Spleen (tissue), 11 donors: ENCODE data around the gene TMEM204. TPM values are rescaled to one million over a fixed set of nuclear protein-coding genes. Genes with fewer than 3 reads are reported as not detected.

Experiments
- DNase-seq: peaks from one replicate; pipeline ENCODE4 v3.0.0-alpha.2; 2020
- H3K27ac ChIP-seq, 8 donors: fragments of 200-600 bp; sonication (generic) in 7 of 8; 1 replicate in 4 of 8; 2 replicates in 4 of 8; pipeline versions ENCODE4 v1.5.0 to v1.8.0; 2016 to 2021; ENCODE audit warnings: inconsistent platforms in 4 of 8, mild to moderate bottlenecking in 4 of 8, moderate library complexity in 1 of 8
- H3K27me3 ChIP-seq, 7 donors: fragments of 200-600 bp; sonication (generic) in 6 of 7; replicated peaks in 1 of 7; 1 replicate in 4 of 7; 2 replicates in 3 of 7; pipeline versions ENCODE4 v1.5.0 to v1.8.0; 2016 to 2021; ENCODE audit warnings: inconsistent platforms in 3 of 7, mild to moderate bottlenecking in 1 of 7
- H3K36me3 ChIP-seq, 6 donors: fragments of 200-600 bp; sonication (generic) in 5 of 6; 1 replicate in 4 of 6; 2 replicates in 2 of 6; pipeline versions ENCODE4 v1.5.0 to v1.8.0; 2016 to 2021; ENCODE audit warnings: inconsistent platforms in 2 of 6
- H3K4me1 ChIP-seq, 6 donors: fragments of 200-600 bp; sonication (generic) in 5 of 6; 1 replicate in 3 of 6; 2 replicates in 3 of 6; pipeline versions ENCODE4 v1.5.0 to v1.8.0; 2016 to 2021; ENCODE audit warnings: inconsistent platforms in 3 of 6
- H3K4me3 ChIP-seq, 8 donors: fragments of 200-600 bp; sonication (generic) in 7 of 8; 1 replicate in 4 of 8; 2 replicates in 4 of 8; pipeline versions ENCODE4 v1.5.0 to v1.8.0; 2016 to 2021; ENCODE audit warnings: inconsistent platforms in 4 of 8, mild to moderate bottlenecking in 4 of 8, moderate library complexity in 2 of 8
- H3K9me3 ChIP-seq, 8 donors: fragments of 200-600 bp; sonication (generic) in 7 of 8; 1 replicate in 4 of 8; 2 replicates in 4 of 8; pipeline versions ENCODE4 v1.5.0 to v1.8.0; 2016 to 2021; ENCODE audit warnings: inconsistent platforms in 4 of 8
- POLR2A ChIP-seq, 3 donors: fragments of 450-650 bp; IDR thresholded peaks; one replicate each; pipeline ENCODE4 v1.5.1; 2017; ENCODE audit warnings: antibody characterized with exemption in 3 of 3, mild to moderate bottlenecking in 1 of 3
- POLR2AphosphoS5 ChIP-seq, 3 donors: sonication (generic); formaldehyde crosslinking; IDR thresholded peaks; one replicate each; pipeline ENCODE4 v1.5.1; 2017; ENCODE audit warnings: antibody characterized with exemption in 3 of 3
- WGBS, 5 donors: extraction: QIAGEN DNeasy Blood & Tissue Kit in 3 of 5; methylation state at CpG; one replicate each; pipeline versions ENCODE4 v1.1.5 to v1.1.7; 2013 to 2018; 5-methylcytosine and 5-hydroxymethylcytosine counted together
- intact Hi-C: fragments of 100-400 bp; cut with DNase I; formaldehyde crosslinking; loops from one replicate; pipeline ENCODE4 v1.15.0; 2023; ENCODE audit warnings: low total_unique reads
- polyA plus RNA-seq, 3 donors: library from polyadenylated mRNA; stranded (reverse); fragments of 200-250 nt; gene quantifications; one replicate each; pipeline ENCODE4 v1.2.1, GENCODE V29; 2013
- total RNA-seq, 7 donors: library from RNA; depleted of rRNA in 3 of 7; stranded (reverse); fragments of >200 nt in 3 of 7; fragmentation: NEBNext Ultra II Directional in 4 of 7; extraction: Animal tissue kit (Norgen Biotek cat#: 25700) in 4 of 7; gene quantifications; one replicate each; pipeline versions ENCODE4 v1.1.0 to v1.2.1, GENCODE V29; 2016 to 2021
- TF ChIP-seq, protein P1 (sequence below), 11 experiments: fragments of 200-600 bp in 7 of 11; fragments of 450-650 bp in 4 of 11; sonication (generic) in 4 of 11; IDR thresholded peaks in 8 of 11; conservative IDR thresholded peaks in 3 of 11; 1 replicate in 7 of 11; 2 replicates in 4 of 11; pipeline versions ENCODE4 v1.4.0 to v1.8.0; 2016 to 2021; ENCODE audit warnings: antibody characterized with exemption in 11 of 11, inconsistent platforms in 4 of 11, mild to moderate bottlenecking in 1 of 11
- donor health status: healthy with polysubstance abuse.
- donor health status: DM: no; HTN: no; CAD: no; lungs with moderate emphysema.
- donor health status: DM: no; HTN: no; CAD: no.
- donor health status: Bipolar disorder and iron deficiency.
- donor health status: healthy.
- donor health status: DM: no; HTN: no; CAD: no.
- donor health status: DM: yes; HTN: yes; CAD: no.

The TMEM204 gene
- total and polyA plus RNA-seq, 10 donors, result 10.1 to 47.1 (median 23.1) TPM

DNA sequence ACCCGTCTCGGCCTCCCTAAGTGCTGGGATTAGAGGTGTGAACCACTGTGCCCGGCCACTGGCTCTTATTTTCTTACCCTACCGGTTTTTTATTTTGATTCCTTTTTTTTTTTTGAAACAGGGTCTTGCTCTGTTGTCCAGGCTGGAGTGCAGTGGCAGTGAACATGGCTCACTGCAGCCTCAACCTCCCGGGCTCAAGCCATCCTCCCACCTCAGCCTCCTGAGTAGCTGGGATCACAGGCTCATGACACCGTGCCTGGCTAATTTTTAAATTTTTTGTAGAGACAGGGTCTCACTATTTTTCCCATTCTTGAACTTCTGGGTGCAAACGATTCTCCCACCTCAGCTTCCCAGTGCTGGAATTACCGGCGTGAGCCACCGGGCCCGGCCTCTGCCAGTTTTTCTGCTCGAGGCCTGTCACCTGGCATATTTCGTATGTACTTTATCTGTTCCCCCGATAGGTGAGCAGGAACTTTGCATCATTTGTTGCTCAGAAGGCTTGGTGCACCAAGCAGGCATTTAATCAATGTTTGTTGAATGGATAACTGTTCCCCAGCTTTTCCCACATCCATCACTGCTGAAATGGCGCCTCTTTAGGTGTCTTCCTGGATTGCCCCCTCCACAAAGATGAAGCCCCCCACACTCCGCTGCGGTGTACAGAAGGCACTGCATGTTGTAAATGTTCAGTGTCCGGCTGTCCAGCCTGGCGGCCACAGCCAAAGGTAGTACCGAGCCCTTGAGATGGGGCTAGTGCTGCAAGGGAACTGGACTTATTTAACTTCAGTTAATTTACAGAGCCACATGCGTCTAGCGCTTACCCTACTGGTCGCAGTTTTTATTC, 41.2 kb upstream of the TMEM204 start:
- Histone ChIP-seq H3K27me3 (no peaks in the 10 kb centered on the region), H3K4me3 (peak overlapping the region; percentile 40 to 93 (median 77)), H3K36me3 (peaks cover 0 to 31% (median 26%) of the 10 kb centered on the region in 6 donors), H3K4me1 (peaks cover 15 to 49% (median 29%) of the 10 kb centered on the region in 6 donors), H3K9me3 (no peaks in the 10 kb centered on the region), H3K27ac (peak overlapping the region; percentile 73 to 94 (median 88))
- intact Hi-C loops, result no loop called here
- TF ChIP-seq POLR2A (IDR thresholded peaks at IDR 0.05), result no peak
- no peak for TF ChIP-seq POLR2AphosphoS5 (IDR thresholded peaks at IDR 0.05)
- DNase-seq, result peak; percentile 79
- 85 to 91% (median 87%) methylated on average over 23 of the region's 23 CpGs for WGBS, 5 donors

GRCh38 chr16:1492923-1493745, 40.3 kb upstream of the TMEM204 start, which contains the start of gene TELO2:
Gene TELO2 (plus strand): TSS chr16:1493360. CDS start chr16:1494282, 922 bp downstream.
- TF ChIP-seq, protein P1, sequence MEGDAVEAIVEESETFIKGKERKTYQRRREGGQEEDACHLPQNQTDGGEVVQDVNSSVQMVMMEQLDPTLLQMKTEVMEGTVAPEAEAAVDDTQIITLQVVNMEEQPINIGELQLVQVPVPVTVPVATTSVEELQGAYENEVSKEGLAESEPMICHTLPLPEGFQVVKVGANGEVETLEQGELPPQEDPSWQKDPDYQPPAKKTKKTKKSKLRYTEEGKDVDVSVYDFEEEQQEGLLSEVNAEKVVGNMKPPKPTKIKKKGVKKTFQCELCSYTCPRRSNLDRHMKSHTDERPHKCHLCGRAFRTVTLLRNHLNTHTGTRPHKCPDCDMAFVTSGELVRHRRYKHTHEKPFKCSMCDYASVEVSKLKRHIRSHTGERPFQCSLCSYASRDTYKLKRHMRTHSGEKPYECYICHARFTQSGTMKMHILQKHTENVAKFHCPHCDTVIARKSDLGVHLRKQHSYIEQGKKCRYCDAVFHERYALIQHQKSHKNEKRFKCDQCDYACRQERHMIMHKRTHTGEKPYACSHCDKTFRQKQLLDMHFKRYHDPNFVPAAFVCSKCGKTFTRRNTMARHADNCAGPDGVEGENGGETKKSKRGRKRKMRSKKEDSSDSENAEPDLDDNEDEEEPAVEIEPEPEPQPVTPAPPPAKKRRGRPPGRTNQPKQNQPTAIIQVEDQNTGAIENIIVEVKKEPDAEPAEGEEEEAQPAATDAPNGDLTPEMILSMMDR (IDR thresholded peaks at IDR 0.05 in 8 of 11, conservative IDR thresholded peaks at IDR 0.05 in 3 of 11), result peak in 7 of 11 experiments; percentile 11 to 37 (median 25)
- peak; percentile 82 to 87 (median 86) for TF ChIP-seq POLR2AphosphoS5 (IDR thresholded peaks at IDR 0.05)
- TF ChIP-seq POLR2A (IDR thresholded peaks at IDR 0.05), result no peak

GRCh38 chr16:1493746-1494094, 39.7 kb upstream of the TMEM204 start:
- H3K27me3 ChIP-seq, result no peaks in the 10 kb centered on the region
- TF ChIP-seq POLR2A (IDR thresholded peaks at IDR 0.05), result no peak
- TF ChIP-seq, protein P1 (IDR thresholded peaks at IDR 0.05 in 8 of 11, conservative IDR thresholded peaks at IDR 0.05 in 3 of 11), result no peak
- TF ChIP-seq POLR2AphosphoS5 (IDR thresholded peaks at IDR 0.05), result no peak
- H3K36me3 ChIP-seq, result peaks cover 0 to 45% (median 39%) of the 10 kb centered on the region in 6 donors
- intact Hi-C loops, result no loop called here
- no peaks in the 10 kb centered on the region for H3K9me3 ChIP-seq
- peak overlapping the region; percentile 40 to 93 (median 77) for H3K4me3 ChIP-seq
- DNase-seq, result peak; percentile 84
- H3K4me1 ChIP-seq, result peaks cover 15 to 44% (median 29%) of the 10 kb centered on the region in 6 donors
- WGBS, 5 donors, result 0 to 4% (median 2%) methylated on average over 9 to 30 of the region's 30 CpGs
- peak overlapping the region in 7 of 8 donors; percentile 81 to 94 (median 91) for H3K27ac ChIP-seq

More at GRCh38 chr16:1492923-1493745, 40.3 kb upstream of the TMEM204 start, which contains the start of gene TELO2:
- H3K27ac ChIP-seq, result peak within 1 kb of the TSS; percentile 73 to 94 (median 88)
- peaks cover 0 to 39% (median 33%) of the 10 kb centered on the region in 6 donors for H3K36me3 ChIP-seq
- peak; percentile 95 for DNase-seq
- peaks cover 15 to 49% (median 29%) of the 10 kb centered on the region in 6 donors for H3K4me1 ChIP-seq
- H3K4me3 ChIP-seq, result peak within 1 kb of the TSS; percentile 40 to 93 (median 77)
- WGBS, 5 donors, result 0 to 2% (median 1%) methylated on average over 22 to 89 of the region's 89 CpGs
- no peaks in the 10 kb centered on the region for H3K27me3 ChIP-seq
- H3K9me3 ChIP-seq, result no peaks in the 10 kb centered on the region
- intact Hi-C loops, result no loop called here

DNA sequence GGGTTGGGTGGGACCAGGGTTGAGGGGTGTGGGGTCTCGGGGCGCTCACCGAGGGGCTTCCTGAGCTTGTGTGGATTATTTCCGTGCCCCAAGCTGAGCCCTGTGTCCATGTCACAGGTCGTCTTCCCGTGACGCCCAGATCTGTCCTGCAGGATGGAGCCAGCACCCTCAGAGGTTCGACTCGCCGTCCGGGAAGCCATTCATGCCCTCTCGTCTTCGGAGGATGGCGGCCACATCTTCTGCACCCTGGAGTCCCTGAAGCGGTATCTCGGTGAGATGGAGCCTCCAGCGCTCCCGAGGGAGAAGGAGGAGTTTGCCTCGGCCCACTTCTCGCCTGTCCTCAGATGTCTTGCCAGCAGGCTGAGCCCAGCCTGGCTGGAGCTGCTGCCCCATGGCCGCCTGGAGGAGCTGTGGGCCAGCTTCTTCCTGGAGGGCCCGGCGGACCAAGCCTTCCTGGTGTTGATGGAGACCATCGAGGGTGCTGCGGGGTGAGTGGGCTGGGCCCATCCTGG, 39.3 kb upstream of the TMEM204 start:
- peak overlapping the region; percentile 40 to 93 (median 77) for H3K4me3 ChIP-seq
- intact Hi-C loops, result no loop called here
- peaks cover 15 to 42% (median 29%) of the 10 kb centered on the region in 6 donors for H3K4me1 ChIP-seq
- peak; percentile 81 for DNase-seq
- H3K36me3 ChIP-seq, result peaks cover 0 to 50% (median 44%) of the 10 kb centered on the region in 6 donors
- no peaks in the 10 kb centered on the region for H3K27me3 ChIP-seq
- H3K27ac ChIP-seq, result peak overlapping the region in 5 of 8 donors; percentile 85 to 94 (median 91)
- TF ChIP-seq, protein P1 (IDR thresholded peaks at IDR 0.05 in 8 of 11, conservative IDR thresholded peaks at IDR 0.05 in 3 of 11), result peak in 10 of 11 experiments; percentile 21 to 58 (median 43)
- TF ChIP-seq POLR2AphosphoS5 (IDR thresholded peaks at IDR 0.05) (peak in 2 of 3 donors; percentile 53 to 73), POLR2A (IDR thresholded peaks at IDR 0.05) (no peak)
- WGBS, 5 donors, result 35 to 79% (median 54%) methylated on average over 16 to 25 of the region's 25 CpGs
- H3K9me3 ChIP-seq, result no peaks in the 10 kb centered on the region
